ENCODE data around the gene CLMP.

GRCh38 chr11:123047266-123047946, 147.6 kb downstream of the CLMP start:
- TF ChIP-seq NR3C1 (IDR thresholded peaks at IDR 0.05) (no peak), CTCF (IDR thresholded peaks at IDR 0.05) (no peak), REST (IDR thresholded peaks at IDR 0.05) (no peak), MAFK (IDR thresholded peaks at IDR 0.05; ENCODE audit: partially characterized antibody) (no peak), KDM1A (IDR thresholded peaks at IDR 0.05; ENCODE audit: low read depth) (no peak), RAD21 (conservative IDR thresholded peaks at IDR 0.05 in 1 of 2, IDR thresholded peaks at IDR 0.05 in 1 of 2) (no peak), USF2 (IDR thresholded peaks at IDR 0.05) (no peak), POLR2A (IDR thresholded peaks at IDR 0.05; ENCODE audit: low read length) (no peak), MAZ (IDR thresholded peaks at IDR 0.05; ENCODE audit: borderline replicate concordance, low read depth, low read length) (no peak), HDAC2 (IDR thresholded peaks at IDR 0.05) (no peak), EP300 (IDR thresholded peaks at IDR 0.05) (no peak)
